Prostate gland (tissue), 2 donors: ENCODE results near the gene CYSRT1. TPM values are rescaled to one million over a fixed set of nuclear protein-coding genes. Genes with fewer than 3 reads are reported as not detected.

Experiments used
- DNase-seq: peaks from one replicate; pipeline ENCODE4 v3.0.0-alpha.2; 2019; ENCODE audit warnings: low spot score
- H3K27ac ChIP-seq, 2 donors: fragments of 200-600 bp; sonication (generic); 2 replicates each; pipeline ENCODE4 v1.5.1; 2017 to 2019
- H3K27me3 ChIP-seq: fragments of 200-600 bp; sonication (generic); replicated peaks from 2 replicates; pipeline ENCODE4 v1.5.1; 2019; ENCODE audit not compliant: insufficient read depth
- H3K36me3 ChIP-seq, 2 donors: fragments of 200-600 bp; sonication (generic); 1 replicate in 1 of 2; 2 replicates in 1 of 2; pipeline versions ENCODE4 v1.5.1 to v1.8.1; 2017 to 2019
- H3K4me1 ChIP-seq: fragments of 200-600 bp; sonication (generic); replicated peaks from 2 replicates; pipeline ENCODE4 v1.5.1; 2019
- H3K4me3 ChIP-seq, 2 donors: fragments of 200-600 bp; sonication (generic); 2 replicates each; pipeline ENCODE4 v1.5.1; 2017 to 2019
- H3K9me3 ChIP-seq: fragments of 200-600 bp; sonication (generic); 2 replicates; pipeline ENCODE4 v1.5.1; 2017
- POLR2A ChIP-seq: fragments of 450-650 bp; IDR thresholded peaks from one replicate; pipeline ENCODE4 v1.6.1; 2016; ENCODE audit warnings: antibody characterized with exemption, mild to moderate bottlenecking
- POLR2AphosphoS5 ChIP-seq: sonication (generic); formaldehyde crosslinking; IDR thresholded peaks from one replicate; pipeline ENCODE4 v1.6.1; 2017; ENCODE audit warnings: antibody characterized with exemption
- WGBS: methylation state at CpG from one replicate; pipeline ENCODE4 v1.1.5; 2018; 5-methylcytosine and 5-hydroxymethylcytosine counted together
- intact Hi-C: fragments of 100-400 bp; cut with DNase I; formaldehyde crosslinking; loops from one replicate; pipeline ENCODE4 v1.14.2; 2022
- total RNA-seq, 2 donors: library from RNA; depleted of rRNA; stranded (reverse); fragments of >200 nt; gene quantifications; one replicate each; pipeline ENCODE4 v1.1.0, GENCODE V29; 2016
- TF ChIP-seq, protein P1 (sequence below), 4 experiments: fragments of 200-600 bp in 2 of 4; fragments of 450-650 bp in 2 of 4; sonication (generic) in 2 of 4; IDR thresholded peaks; 1 replicate in 3 of 4; 2 replicates in 1 of 4; pipeline ENCODE4 v1.5.1; 2016 to 2019; ENCODE audit warnings: antibody characterized with exemption in 4 of 4, mild to moderate bottlenecking in 2 of 4, moderate library complexity in 2 of 4

The CYSRT1 gene
- total RNA-seq, 2 donors from 2014 or later: 2.7 to 4.9 TPM

DNA sequence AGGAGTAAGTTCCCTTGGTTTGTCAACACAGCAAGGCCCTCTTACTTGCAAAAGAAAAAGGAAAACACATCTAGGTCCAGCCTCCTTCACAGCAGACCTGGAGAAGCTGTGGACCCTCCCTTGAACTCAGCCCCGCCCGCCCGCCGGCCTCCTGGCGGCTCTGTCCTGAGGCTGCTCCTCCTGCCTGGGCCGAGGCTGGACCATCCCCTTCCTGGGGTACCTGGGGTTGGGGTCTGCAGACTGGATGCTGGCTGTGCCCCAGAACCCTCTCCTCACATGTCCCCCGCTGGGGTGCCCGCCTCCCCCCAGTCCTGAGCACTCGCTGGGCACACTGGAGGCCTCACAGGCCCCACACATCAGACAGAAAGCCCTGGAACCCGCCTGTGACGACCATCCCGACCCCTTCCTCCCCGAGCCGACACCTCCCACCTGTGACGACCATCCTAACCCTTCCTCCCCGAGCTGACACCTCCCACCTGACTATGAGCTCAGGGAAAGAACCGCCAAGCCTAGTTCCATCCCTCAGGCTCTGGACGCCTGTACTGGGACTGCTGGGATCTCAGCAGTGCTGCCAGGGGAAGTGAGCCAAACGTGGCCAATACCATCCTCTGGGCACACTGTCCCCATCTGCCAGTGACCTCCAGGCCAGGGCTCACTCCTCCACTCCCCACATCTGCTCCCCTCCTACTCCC is 45.9 kb upstream of the CYSRT1 start:
- no peaks in the 10 kb centered on the region for H3K9me3 ChIP-seq
- intact Hi-C loops: no loop called here
- no peak overlapping the region for H3K27ac ChIP-seq
- no peak for DNase-seq
- H3K4me1 ChIP-seq: peaks cover 3% of the 10 kb centered on the region
- no peaks in the 10 kb centered on the region for H3K27me3 ChIP-seq
- TF ChIP-seq, protein P1, sequence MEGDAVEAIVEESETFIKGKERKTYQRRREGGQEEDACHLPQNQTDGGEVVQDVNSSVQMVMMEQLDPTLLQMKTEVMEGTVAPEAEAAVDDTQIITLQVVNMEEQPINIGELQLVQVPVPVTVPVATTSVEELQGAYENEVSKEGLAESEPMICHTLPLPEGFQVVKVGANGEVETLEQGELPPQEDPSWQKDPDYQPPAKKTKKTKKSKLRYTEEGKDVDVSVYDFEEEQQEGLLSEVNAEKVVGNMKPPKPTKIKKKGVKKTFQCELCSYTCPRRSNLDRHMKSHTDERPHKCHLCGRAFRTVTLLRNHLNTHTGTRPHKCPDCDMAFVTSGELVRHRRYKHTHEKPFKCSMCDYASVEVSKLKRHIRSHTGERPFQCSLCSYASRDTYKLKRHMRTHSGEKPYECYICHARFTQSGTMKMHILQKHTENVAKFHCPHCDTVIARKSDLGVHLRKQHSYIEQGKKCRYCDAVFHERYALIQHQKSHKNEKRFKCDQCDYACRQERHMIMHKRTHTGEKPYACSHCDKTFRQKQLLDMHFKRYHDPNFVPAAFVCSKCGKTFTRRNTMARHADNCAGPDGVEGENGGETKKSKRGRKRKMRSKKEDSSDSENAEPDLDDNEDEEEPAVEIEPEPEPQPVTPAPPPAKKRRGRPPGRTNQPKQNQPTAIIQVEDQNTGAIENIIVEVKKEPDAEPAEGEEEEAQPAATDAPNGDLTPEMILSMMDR (IDR thresholded peaks at IDR 0.05): no peak
- no peak for TF ChIP-seq POLR2A
- TF ChIP-seq POLR2AphosphoS5: no peak
- H3K36me3 ChIP-seq: peaks cover 19 to 39% of the 10 kb centered on the region in 2 donors
- WGBS: 90% methylated on average over 19 of the region's 19 CpGs
- no peak overlapping the region for H3K4me3 ChIP-seq

DNA sequence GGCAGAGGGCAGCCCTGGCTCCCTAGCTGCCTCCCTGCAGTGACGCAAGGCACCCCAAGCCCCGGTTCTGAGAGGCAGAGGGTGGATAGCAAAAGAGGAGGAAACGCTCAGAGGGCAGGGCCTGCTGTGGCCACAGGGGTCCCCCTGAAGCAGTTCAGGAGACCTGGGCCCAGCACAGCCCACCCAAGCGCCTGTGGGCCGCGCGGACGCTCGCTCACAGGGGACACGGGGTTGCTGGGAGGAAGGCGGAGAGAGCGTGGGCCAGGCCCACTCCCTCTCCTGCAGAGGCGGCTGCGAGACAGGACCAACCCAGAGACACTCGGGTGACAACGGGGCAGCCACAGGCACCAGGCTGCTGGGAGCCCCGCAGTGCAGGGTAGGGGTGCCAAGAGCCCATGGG is 45.2 kb upstream of the CYSRT1 start:
- H3K4me3 ChIP-seq: no peak overlapping the region

DNA sequence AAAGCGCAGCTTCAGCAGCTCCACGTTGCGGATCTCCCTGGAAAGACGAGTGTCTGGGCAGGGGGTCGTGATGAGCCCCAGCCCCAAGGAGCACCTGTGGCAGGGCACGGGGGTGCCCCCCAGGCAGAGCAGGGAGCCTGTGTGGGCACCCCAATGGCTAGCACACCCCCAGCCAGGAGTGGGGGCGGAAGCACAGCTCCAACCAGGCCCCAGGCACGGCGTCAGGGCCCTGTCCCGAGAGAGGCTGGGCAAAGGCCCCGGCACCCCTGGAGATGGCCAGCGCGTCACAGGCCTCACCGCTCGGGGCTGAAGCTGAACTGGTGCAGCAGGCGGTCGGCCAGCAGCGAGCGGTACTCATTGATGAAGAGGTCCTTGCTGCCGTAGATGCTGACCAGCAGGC is 44.5 kb upstream of the CYSRT1 start:
- Histone ChIP-seq H3K27ac (no peak overlapping the region), H3K9me3 (no peaks in the 10 kb centered on the region), H3K4me3 (no peak overlapping the region), H3K27me3 (no peaks in the 10 kb centered on the region), H3K36me3 (peaks cover 19 to 39% of the 10 kb centered on the region in 2 donors), H3K4me1 (no peaks in the 10 kb centered on the region)
- DNase-seq: no peak
- intact Hi-C loops: no loop called here
- WGBS: 91% methylated on average over 20 of the region's 20 CpGs
- TF ChIP-seq POLR2A: no peak
- no peak for TF ChIP-seq POLR2AphosphoS5
- TF ChIP-seq, protein P1 (IDR thresholded peaks at IDR 0.05): no peak

More for the DNA sequence above, 45.2 kb upstream of the CYSRT1 start:
- no peak for DNase-seq
- intact Hi-C loops: no loop called here
- H3K36me3 ChIP-seq: peaks cover 19 to 39% of the 10 kb centered on the region in 2 donors
- no peaks in the 10 kb centered on the region for H3K27me3 ChIP-seq
- TF ChIP-seq POLR2AphosphoS5 (no peak), POLR2A (no peak)
- TF ChIP-seq, protein P1 (IDR thresholded peaks at IDR 0.05): no peak
- H3K27ac ChIP-seq: no peak overlapping the region
- H3K9me3 ChIP-seq: no peaks in the 10 kb centered on the region
- H3K4me1 ChIP-seq: no peaks in the 10 kb centered on the region
- WGBS: 93% methylated on average over 17 of the region's 17 CpGs

DNA sequence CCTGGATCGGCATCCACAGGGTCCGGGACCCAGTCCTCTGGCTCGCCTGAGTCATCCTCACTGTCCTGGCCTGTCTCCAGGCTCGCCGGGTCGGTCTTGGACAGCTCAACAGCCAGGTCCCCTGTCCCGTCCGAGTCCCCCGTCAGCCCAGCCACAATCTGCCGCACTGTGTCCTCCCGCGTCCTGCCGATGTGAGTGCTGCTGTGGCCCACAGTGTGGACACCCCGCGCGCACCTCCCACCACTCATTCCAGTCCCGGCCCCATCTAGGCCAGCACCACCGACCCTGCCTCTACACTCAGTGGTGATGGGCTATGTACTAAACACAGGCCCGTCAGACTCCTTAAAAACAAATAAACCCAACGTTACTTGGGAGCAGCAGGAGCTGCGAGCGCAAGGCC is 43.3 kb upstream of the CYSRT1 start:
- WGBS: 94% methylated on average over 22 of the region's 22 CpGs
- H3K9me3 ChIP-seq: no peaks in the 10 kb centered on the region
- TF ChIP-seq, protein P1 (IDR thresholded peaks at IDR 0.05): no peak
- TF ChIP-seq POLR2A: no peak
- TF ChIP-seq POLR2AphosphoS5: no peak
- peaks cover 19 to 39% of the 10 kb centered on the region in 2 donors for H3K36me3 ChIP-seq
- no peak for DNase-seq
- intact Hi-C loops: no loop called here
- no peaks in the 10 kb centered on the region for H3K27me3 ChIP-seq
- H3K4me3 ChIP-seq: no peak overlapping the region
- peaks cover 6% of the 10 kb centered on the region for H3K4me1 ChIP-seq
- no peak overlapping the region for H3K27ac ChIP-seq

DNA sequence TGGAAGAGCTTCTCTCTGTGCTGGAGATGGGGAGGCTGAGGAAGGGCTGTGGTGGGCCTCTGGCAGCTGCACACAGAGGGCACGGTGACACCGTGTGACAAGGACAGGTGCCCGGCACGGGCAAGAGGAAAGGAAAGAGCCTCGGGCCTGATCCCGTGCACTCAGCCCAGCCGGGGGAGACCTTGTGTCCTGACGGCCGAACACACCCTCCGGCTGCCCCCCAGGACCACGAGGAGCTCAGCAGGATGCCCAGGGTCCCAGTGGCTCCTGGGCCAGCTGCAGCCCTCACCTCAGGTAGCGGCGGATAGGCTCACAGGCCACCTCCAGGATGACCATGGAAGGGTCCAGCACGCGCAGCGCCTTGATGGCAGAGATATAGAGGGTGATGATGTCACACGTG is 42.1 kb upstream of the CYSRT1 start:
- Histone ChIP-seq H3K36me3 (peaks cover 19 to 39% of the 10 kb centered on the region in 2 donors), H3K4me3 (no peak overlapping the region), H3K4me1 (peaks cover 16% of the 10 kb centered on the region), H3K27ac (no peak overlapping the region), H3K9me3 (no peaks in the 10 kb centered on the region), H3K27me3 (no peaks in the 10 kb centered on the region)
- no peak for TF ChIP-seq POLR2AphosphoS5
- no peak for TF ChIP-seq POLR2A
- TF ChIP-seq, protein P1 (IDR thresholded peaks at IDR 0.05): no peak
- intact Hi-C loops: no loop called here
- WGBS: 95% methylated on average over 13 of the region's 17 CpGs
- DNase-seq: no peak
